ENCODE results near the gene OR5L1. TPM values are rescaled to one million over a fixed set of nuclear protein-coding genes. Genes with fewer than 3 reads are reported as not detected.

Gene OR5L1
- polyA plus RNA-seq (2011; rRNA removed) (not detected in 2 replicates), polyA minus RNA-seq (2011; rRNA and poly(A)+ RNA removed) (not detected in 2 replicates)

DNA sequence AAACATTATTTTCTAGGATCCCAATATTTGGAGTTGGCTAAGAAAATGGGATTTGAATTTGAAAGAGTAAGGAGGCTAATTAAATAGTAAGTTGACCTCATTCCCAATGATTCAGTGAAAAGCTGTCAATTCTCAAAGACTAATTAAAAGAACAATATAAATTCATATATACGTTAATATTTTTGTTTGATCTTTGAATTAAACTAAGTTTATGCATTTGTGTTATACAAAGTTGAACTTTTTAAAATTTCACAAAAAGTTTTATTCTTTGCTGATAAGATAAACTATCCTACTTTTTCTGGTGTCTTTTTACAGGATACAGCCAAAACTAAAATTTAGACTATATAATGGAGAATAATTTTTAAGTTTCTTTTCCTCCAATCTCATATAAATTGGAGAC lies at the start of gene OR5L1:
TSS of gene OR5L1 (plus strand) at position 301 of the 400 bp plus-strand sequence. CDS start 100 bp downstream, outside the sequence.
- CTCF ChIA-PET: no interaction called here
- H3K4me3 ChIP-seq (ENCODE audit: low read depth, low read length): no peak within 1 kb of the TSS
- H3K36me3 ChIP-seq (ENCODE audit: control insufficient read depth, insufficient read depth, low read length): no peaks in the 10 kb centered on the region
- POLR2A ChIA-PET: no interaction called here
- DNase-seq (ENCODE audit: low read depth): no peak
- TF ChIP-seq, protein P1, sequence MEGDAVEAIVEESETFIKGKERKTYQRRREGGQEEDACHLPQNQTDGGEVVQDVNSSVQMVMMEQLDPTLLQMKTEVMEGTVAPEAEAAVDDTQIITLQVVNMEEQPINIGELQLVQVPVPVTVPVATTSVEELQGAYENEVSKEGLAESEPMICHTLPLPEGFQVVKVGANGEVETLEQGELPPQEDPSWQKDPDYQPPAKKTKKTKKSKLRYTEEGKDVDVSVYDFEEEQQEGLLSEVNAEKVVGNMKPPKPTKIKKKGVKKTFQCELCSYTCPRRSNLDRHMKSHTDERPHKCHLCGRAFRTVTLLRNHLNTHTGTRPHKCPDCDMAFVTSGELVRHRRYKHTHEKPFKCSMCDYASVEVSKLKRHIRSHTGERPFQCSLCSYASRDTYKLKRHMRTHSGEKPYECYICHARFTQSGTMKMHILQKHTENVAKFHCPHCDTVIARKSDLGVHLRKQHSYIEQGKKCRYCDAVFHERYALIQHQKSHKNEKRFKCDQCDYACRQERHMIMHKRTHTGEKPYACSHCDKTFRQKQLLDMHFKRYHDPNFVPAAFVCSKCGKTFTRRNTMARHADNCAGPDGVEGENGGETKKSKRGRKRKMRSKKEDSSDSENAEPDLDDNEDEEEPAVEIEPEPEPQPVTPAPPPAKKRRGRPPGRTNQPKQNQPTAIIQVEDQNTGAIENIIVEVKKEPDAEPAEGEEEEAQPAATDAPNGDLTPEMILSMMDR (IDR thresholded peaks at IDR 0.05; ENCODE audit: insufficient read depth, low read depth, low read length): no peak
- H3K27me3 ChIP-seq (ENCODE audit: control insufficient read depth, insufficient read depth, low read length): no peaks in the 10 kb centered on the region

DNA sequence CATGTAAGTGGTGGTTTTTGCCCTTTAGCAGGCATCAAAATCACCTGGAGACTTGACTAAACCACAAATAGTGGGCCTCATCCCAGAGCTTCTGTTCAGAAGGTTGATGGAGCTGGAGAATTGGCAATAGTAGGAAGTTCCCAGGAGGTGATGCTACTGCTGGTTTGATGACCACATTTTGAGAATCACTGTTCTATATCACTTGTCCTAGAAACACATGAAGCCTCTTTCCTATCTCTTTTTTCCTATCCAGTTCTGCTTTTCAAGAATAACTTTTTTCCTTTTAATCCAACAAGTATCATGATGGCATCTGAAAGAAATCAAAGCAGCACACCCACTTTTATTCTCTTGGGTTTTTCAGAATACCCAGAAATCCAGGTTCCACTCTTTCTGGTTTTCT lies 38.0 kb upstream of the OR5L1 start, which contains the start of gene OR5D13:
TSS of gene OR5D13 (plus strand) at position 301 of the 400 bp plus-strand sequence. CDS start at position 301, 0 bp downstream.
- POLR2A ChIA-PET: no interaction called here
- TF ChIP-seq, protein P1 (IDR thresholded peaks at IDR 0.05; ENCODE audit: insufficient read depth, low read depth, low read length): no peak
- Histone ChIP-seq H3K36me3 (ENCODE audit: control insufficient read depth, insufficient read depth, low read length) (no peaks in the 10 kb centered on the region), H3K27me3 (ENCODE audit: control insufficient read depth, insufficient read depth, low read length) (no peaks in the 10 kb centered on the region), H3K4me3 (ENCODE audit: low read depth, low read length) (no peak within 1 kb of the TSS)
- CTCF ChIA-PET: no interaction called here
- DNase-seq (ENCODE audit: low read depth): no peak

DNA sequence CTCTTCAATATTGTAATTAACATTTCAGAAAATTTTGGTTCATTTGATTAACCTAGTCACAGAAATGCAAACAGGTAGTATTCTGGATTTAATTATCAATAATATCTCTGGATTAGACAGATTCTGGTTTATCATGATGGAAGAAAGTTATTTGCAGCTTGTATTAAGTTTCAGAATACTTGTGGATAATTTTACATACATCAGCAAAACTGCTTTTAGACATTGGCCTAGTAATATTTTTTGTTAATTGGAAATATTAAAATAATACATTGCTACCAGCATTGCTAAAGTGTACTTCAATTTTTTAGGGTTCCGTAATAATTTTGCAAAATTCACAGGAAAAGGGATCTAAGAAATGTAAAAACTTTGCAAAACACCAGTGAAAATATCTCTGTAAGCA lies 19.6 kb upstream of the OR5L1 start:
- Histone ChIP-seq H3K4me3 (ENCODE audit: low read depth, low read length) (no peak overlapping the region), H3K36me3 (ENCODE audit: control insufficient read depth, insufficient read depth, low read length) (no peaks in the 10 kb centered on the region), H3K27me3 (ENCODE audit: control insufficient read depth, insufficient read depth, low read length) (no peaks in the 10 kb centered on the region)
- DNase-seq (ENCODE audit: low read depth): no peak
- TF ChIP-seq, protein P1 (IDR thresholded peaks at IDR 0.05; ENCODE audit: insufficient read depth, low read depth, low read length): no peak
- ChIA-PET CTCF (no interaction called here), POLR2A (no interaction called here)

DNA sequence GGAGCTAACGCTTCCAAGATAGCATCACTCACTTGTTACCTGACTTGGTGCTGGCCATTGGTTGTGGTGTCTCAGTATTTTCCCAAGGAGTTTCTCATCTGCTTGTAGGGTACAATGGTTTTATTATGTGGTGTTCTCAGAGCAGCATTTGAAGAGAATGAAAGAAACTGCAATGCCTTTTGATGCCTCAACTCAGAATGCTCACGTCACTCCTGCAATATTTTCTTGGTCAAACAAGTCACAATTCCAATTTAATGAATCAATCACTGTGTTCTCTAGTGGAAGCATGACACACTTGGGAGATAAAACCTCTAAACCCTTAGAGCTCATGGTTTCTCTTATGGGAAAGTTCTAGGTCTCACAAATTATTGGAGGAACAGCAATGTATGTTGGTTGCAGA lies 17.8 kb upstream of the OR5L1 start:
- H3K36me3 ChIP-seq (ENCODE audit: control insufficient read depth, insufficient read depth, low read length): no peaks in the 10 kb centered on the region
- POLR2A ChIA-PET: no interaction called here
- TF ChIP-seq, protein P1 (IDR thresholded peaks at IDR 0.05; ENCODE audit: insufficient read depth, low read depth, low read length): no peak
- CTCF ChIA-PET: no interaction called here
- no peak overlapping the region for H3K4me3 ChIP-seq (ENCODE audit: low read depth, low read length)
- no peaks in the 10 kb centered on the region for H3K27me3 ChIP-seq (ENCODE audit: control insufficient read depth, insufficient read depth, low read length)
- DNase-seq (ENCODE audit: low read depth): no peak

DNA sequence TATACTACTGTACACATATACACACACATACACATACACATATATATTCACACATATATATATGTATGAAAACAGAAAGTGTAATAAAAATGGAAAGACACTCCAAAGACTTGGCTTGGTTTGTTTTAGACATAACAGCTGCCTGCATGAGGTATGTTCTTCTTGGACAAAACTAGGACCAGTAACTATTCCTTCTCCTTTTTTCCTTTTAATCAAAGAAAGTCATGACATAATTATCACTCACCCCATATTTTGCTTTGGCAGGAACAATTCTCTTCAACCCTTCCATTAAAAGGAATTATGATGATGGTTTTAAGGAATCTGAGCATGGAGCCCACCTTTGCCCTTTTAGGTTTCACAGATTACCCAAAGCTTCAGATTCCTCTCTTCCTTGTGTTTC lies 15.9 kb upstream of the OR5L1 start, which contains the start of gene OR5D14:
TSS of gene OR5D14 (plus strand) at position 301 of the 400 bp plus-strand sequence. CDS start at position 301, 0 bp downstream.
- H3K36me3 ChIP-seq (ENCODE audit: control insufficient read depth, insufficient read depth, low read length): no peaks in the 10 kb centered on the region
- ChIA-PET POLR2A (no interaction called here), CTCF (no interaction called here)
- no peak for DNase-seq (ENCODE audit: low read depth)
- no peaks in the 10 kb centered on the region for H3K27me3 ChIP-seq (ENCODE audit: control insufficient read depth, insufficient read depth, low read length)
- TF ChIP-seq, protein P1 (IDR thresholded peaks at IDR 0.05; ENCODE audit: insufficient read depth, low read depth, low read length): no peak
- no peak within 1 kb of the TSS for H3K4me3 ChIP-seq (ENCODE audit: low read depth, low read length)
